ENCODE measurements around the gene AZIN2.

AZIN2 gene

GRCh38 chr1:33082575-33083108 lies 1.7 kb downstream of the AZIN2 start:
- Histone ChIP-seq H3K4ac (ENCODE audit: low read depth, low read length) (no peak overlapping the region), H4K8ac (ENCODE audit: low read depth, low read length) (no peak overlapping the region), H3K18ac (ENCODE audit: low read length) (no peak overlapping the region), H3K9ac (ENCODE audit: low read length) (no peak overlapping the region), H3K23ac (ENCODE audit: low read length) (no peak overlapping the region), H3K4me2 (ENCODE audit: low read length) (no peak overlapping the region), H3K27ac (ENCODE audit: low read depth, low read length) (no peak overlapping the region), H2AK5ac (ENCODE audit: low read length) (no peak overlapping the region), H3K4me1 (ENCODE audit: control insufficient read depth, low read depth, low read length) (no peaks in the 10 kb centered on the region), H2BK15ac (replicated peaks; ENCODE audit: low read depth) (no peak overlapping the region), H2BK5ac (ENCODE audit: low read length) (no peak overlapping the region), H3K79me1 (ENCODE audit: low read length) (no peaks in the 10 kb centered on the region), H3K56ac (ENCODE audit: low read length) (no peak overlapping the region), H3K36me3 (ENCODE audit: control insufficient read depth, insufficient read depth, low read length) (no peaks in the 10 kb centered on the region), H3K27me3 (ENCODE audit: insufficient read depth, low read length, poor library complexity) (peaks cover 11% of the 10 kb centered on the region), H3K79me2 (ENCODE audit: control insufficient read depth, insufficient read depth, low read length) (no peaks in the 10 kb centered on the region), H4K5ac (ENCODE audit: low read length) (no peak overlapping the region), H3K4me3 (ENCODE audit: low read length) (no peak overlapping the region), H2BK120ac (ENCODE audit: low read depth, low read length) (no peak overlapping the region)
- WGBS (ENCODE audit: extremely low coverage, insufficient coverage, low lambda C conversion rate): no CpG with 5 or more reads among the region's 6 CpGs
- DNase-seq: no peak

GRCh38 chr1:33085332-33085731 lies 4.4 kb downstream of the AZIN2 start:
- H3K36me3 ChIP-seq (ENCODE audit: control insufficient read depth, insufficient read depth, low read length): no peaks in the 10 kb centered on the region
- H3K27ac ChIP-seq (ENCODE audit: low read depth, low read length): no peak overlapping the region
- H3K18ac ChIP-seq (ENCODE audit: low read length): no peak overlapping the region
- no peak for DNase-seq
- no peak overlapping the region for H3K4me3 ChIP-seq (ENCODE audit: low read length)
- no peak overlapping the region for H3K9ac ChIP-seq (ENCODE audit: low read length)
- H3K23ac ChIP-seq (ENCODE audit: low read length): no peak overlapping the region
- peaks cover 11% of the 10 kb centered on the region for H3K27me3 ChIP-seq (ENCODE audit: insufficient read depth, low read length, poor library complexity)
- no peak overlapping the region for H2AK5ac ChIP-seq (ENCODE audit: low read length)
- H3K79me2 ChIP-seq (ENCODE audit: control insufficient read depth, insufficient read depth, low read length): no peaks in the 10 kb centered on the region
- no peak overlapping the region for H3K56ac ChIP-seq (ENCODE audit: low read length)
- no peak overlapping the region for H3K4ac ChIP-seq (ENCODE audit: low read depth, low read length)
- no peak overlapping the region for H2BK15ac ChIP-seq (replicated peaks; ENCODE audit: low read depth)
- H3K79me1 ChIP-seq (ENCODE audit: low read length): no peaks in the 10 kb centered on the region
- WGBS (ENCODE audit: extremely low coverage, insufficient coverage, low lambda C conversion rate): no CpG with 5 or more reads among the region's 4 CpGs
- no peak overlapping the region for H2BK120ac ChIP-seq (ENCODE audit: low read depth, low read length)
- H4K5ac ChIP-seq (ENCODE audit: low read length): no peak overlapping the region
- no peak overlapping the region for H2BK5ac ChIP-seq (ENCODE audit: low read length)
- H3K4me2 ChIP-seq (ENCODE audit: low read length): no peak overlapping the region
- H4K8ac ChIP-seq (ENCODE audit: low read depth, low read length): no peak overlapping the region
- no peaks in the 10 kb centered on the region for H3K4me1 ChIP-seq (ENCODE audit: control insufficient read depth, low read depth, low read length)

- no peaks in the 10 kb centered on the region for H3K79me1 ChIP-seq (ENCODE audit: low read length)
- H3K56ac ChIP-seq (ENCODE audit: low read length): no peak overlapping the region
- no peaks in the 10 kb centered on the region for H3K36me3 ChIP-seq (ENCODE audit: control insufficient read depth, insufficient read depth, low read length)
- H2BK120ac ChIP-seq (ENCODE audit: low read depth, low read length): no peak overlapping the region
- H2BK15ac ChIP-seq (replicated peaks; ENCODE audit: low read depth): no peak overlapping the region
- H2AK5ac ChIP-seq (ENCODE audit: low read length): no peak overlapping the region
- H3K4me3 ChIP-seq (ENCODE audit: low read length): no peak overlapping the region
- H2BK5ac ChIP-seq (ENCODE audit: low read length): no peak overlapping the region
- no peaks in the 10 kb centered on the region for H3K4me1 ChIP-seq (ENCODE audit: control insufficient read depth, low read depth, low read length)
- no peak overlapping the region for H3K4ac ChIP-seq (ENCODE audit: low read depth, low read length)
- peak; percentile 83 for DNase-seq
- no peak overlapping the region for H3K18ac ChIP-seq (ENCODE audit: low read length)
- no peak overlapping the region for H4K8ac ChIP-seq (ENCODE audit: low read depth, low read length)
- H3K23ac ChIP-seq (ENCODE audit: low read length): no peak overlapping the region
- no peaks in the 10 kb centered on the region for H3K79me2 ChIP-seq (ENCODE audit: control insufficient read depth, insufficient read depth, low read length)
- H3K4me2 ChIP-seq (ENCODE audit: low read length): no peak overlapping the region
- WGBS (ENCODE audit: extremely low coverage, insufficient coverage, low lambda C conversion rate): no CpG with 5 or more reads among the region's 12 CpGs
- H4K5ac ChIP-seq (ENCODE audit: low read length): no peak overlapping the region
- no peak overlapping the region for H3K9ac ChIP-seq (ENCODE audit: low read length)
- H3K27me3 ChIP-seq (ENCODE audit: insufficient read depth, low read length, poor library complexity): peaks cover 11% of the 10 kb centered on the region
- no peak overlapping the region for H3K27ac ChIP-seq (ENCODE audit: low read depth, low read length)
Observed at GRCh38 chr1:33086384-33086850, 5.5 kb downstream of the AZIN2 start.

- WGBS (ENCODE audit: extremely low coverage, insufficient coverage, low lambda C conversion rate): no CpG with 5 or more reads among the region's 6 CpGs
- no peak overlapping the region for H2BK5ac ChIP-seq (ENCODE audit: low read length)
- H3K18ac ChIP-seq (ENCODE audit: low read length): no peak overlapping the region
- no peak overlapping the region for H3K56ac ChIP-seq (ENCODE audit: low read length)
- no peak overlapping the region for H2BK15ac ChIP-seq (replicated peaks; ENCODE audit: low read depth)
- H3K4me3 ChIP-seq (ENCODE audit: low read length): no peak overlapping the region
- no peak overlapping the region for H3K9ac ChIP-seq (ENCODE audit: low read length)
- no peaks in the 10 kb centered on the region for H3K79me1 ChIP-seq (ENCODE audit: low read length)
- no peak overlapping the region for H3K4ac ChIP-seq (ENCODE audit: low read depth, low read length)
- no peaks in the 10 kb centered on the region for H3K79me2 ChIP-seq (ENCODE audit: control insufficient read depth, insufficient read depth, low read length)
- no peak for DNase-seq
- H3K27me3 ChIP-seq (ENCODE audit: insufficient read depth, low read length, poor library complexity): peaks cover 4% of the 10 kb centered on the region
- H2BK120ac ChIP-seq (ENCODE audit: low read depth, low read length): no peak overlapping the region
- no peak overlapping the region for H4K5ac ChIP-seq (ENCODE audit: low read length)
- no peak overlapping the region for H3K27ac ChIP-seq (ENCODE audit: low read depth, low read length)
- H3K36me3 ChIP-seq (ENCODE audit: control insufficient read depth, insufficient read depth, low read length): no peaks in the 10 kb centered on the region
- H3K4me2 ChIP-seq (ENCODE audit: low read length): no peak overlapping the region
- no peak overlapping the region for H2AK5ac ChIP-seq (ENCODE audit: low read length)
- no peaks in the 10 kb centered on the region for H3K4me1 ChIP-seq (ENCODE audit: control insufficient read depth, low read depth, low read length)
- no peak overlapping the region for H3K23ac ChIP-seq (ENCODE audit: low read length)
- no peak overlapping the region for H4K8ac ChIP-seq (ENCODE audit: low read depth, low read length)
Observed at GRCh38 chr1:33087677-33088076, 6.7 kb downstream of the AZIN2 start.

GRCh38 chr1:33088119-33088906 lies 7.4 kb downstream of the AZIN2 start:
- Histone ChIP-seq H3K4me1 (ENCODE audit: control insufficient read depth, low read depth, low read length) (no peaks in the 10 kb centered on the region), H3K18ac (ENCODE audit: low read length) (no peak overlapping the region), H2BK15ac (replicated peaks; ENCODE audit: low read depth) (no peak overlapping the region), H4K5ac (ENCODE audit: low read length) (no peak overlapping the region), H3K4me2 (ENCODE audit: low read length) (no peak overlapping the region), H3K9ac (ENCODE audit: low read length) (no peak overlapping the region), H3K27ac (ENCODE audit: low read depth, low read length) (no peak overlapping the region), H3K36me3 (ENCODE audit: control insufficient read depth, insufficient read depth, low read length) (no peaks in the 10 kb centered on the region), H4K8ac (ENCODE audit: low read depth, low read length) (no peak overlapping the region), H3K23ac (ENCODE audit: low read length) (no peak overlapping the region), H3K79me2 (ENCODE audit: control insufficient read depth, insufficient read depth, low read length) (no peaks in the 10 kb centered on the region), H3K79me1 (ENCODE audit: low read length) (no peaks in the 10 kb centered on the region), H3K4me3 (ENCODE audit: low read length) (no peak overlapping the region), H3K56ac (ENCODE audit: low read length) (no peak overlapping the region), H2BK120ac (ENCODE audit: low read depth, low read length) (no peak overlapping the region), H2AK5ac (ENCODE audit: low read length) (no peak overlapping the region), H2BK5ac (ENCODE audit: low read length) (no peak overlapping the region), H3K27me3 (ENCODE audit: insufficient read depth, low read length, poor library complexity) (no peaks in the 10 kb centered on the region), H3K4ac (ENCODE audit: low read depth, low read length) (no peak overlapping the region)
- WGBS (ENCODE audit: extremely low coverage, insufficient coverage, low lambda C conversion rate): no CpG with 5 or more reads among the region's 9 CpGs
- DNase-seq: no peak

All from mesendoderm (in vitro differentiated cells).